HEK293T (cell line): ENCODE results near the gene GRK6.

Experiments
- CTCF ChIA-PET: fragments of 350-600 bp; formaldehyde crosslinking; extraction: SDS; loops from one replicate; lab custom pipeline; 2021; ENCODE audit warnings: antibody characterized with exemption, inconsistent platforms; lab: Yijun Ruan, JAX
- POLR2A ChIA-PET: fragments of 350-600 bp; formaldehyde crosslinking; extraction: SDS; loops from one replicate; lab custom pipeline; 2020; ENCODE audit warnings: antibody characterized with exemption, inconsistent platforms; lab: Yijun Ruan, JAX
- DNase-seq: peaks from one replicate; pipeline ENCODE4 v3.0.0; 2012; ENCODE audit warnings: mixed read lengths; ENCODE audit errors: extremely low spot score
- ARNT ChIP-seq: fragments of 450-650 bp; IDR thresholded peaks from 2 replicates; pipeline ENCODE4 v1.6.1; 2017; ENCODE audit warnings: mild to moderate bottlenecking
- BHLHE40 ChIP-seq: fragments of 450-650 bp; IDR thresholded peaks from 2 replicates; pipeline ENCODE4 v1.6.1; 2016; ENCODE audit warnings: mild to moderate bottlenecking, moderate library complexity, borderline replicate concordance
- CTBP1 ChIP-seq: fragments of 450-650 bp; IDR thresholded peaks from 2 replicates; pipeline ENCODE4 v1.6.1; 2016; ENCODE audit warnings: borderline replicate concordance
- ELF4 ChIP-seq: fragments of 450-650 bp; IDR thresholded peaks from 2 replicates; pipeline ENCODE4 v1.6.1; 2017; ENCODE audit warnings: antibody characterized with exemption
- FOXA1 ChIP-seq: fragments of 450-650 bp; IDR thresholded peaks from 2 replicates; pipeline ENCODE4 v1.6.1; 2016; ENCODE audit warnings: mild to moderate bottlenecking
- FOXK2 ChIP-seq: fragments of 450-650 bp; IDR thresholded peaks from 2 replicates; pipeline ENCODE4 v1.6.1; 2016; ENCODE audit warnings: mild to moderate bottlenecking
- FOXM1 ChIP-seq: fragments of 450-650 bp; IDR thresholded peaks from 2 replicates; pipeline ENCODE4 v1.6.1; 2017; ENCODE audit warnings: mild to moderate bottlenecking, borderline replicate concordance
- HDGF ChIP-seq: fragments of 450-650 bp; IDR thresholded peaks from 2 replicates; pipeline ENCODE4 v1.6.1; 2017; ENCODE audit warnings: antibody characterized with exemption, borderline replicate concordance
- L3MBTL2 ChIP-seq: fragments of 450-650 bp; conservative IDR thresholded peaks from 2 replicates; pipeline ENCODE4 v1.6.1; 2016; ENCODE audit warnings: mild to moderate bottlenecking
- LEF1 ChIP-seq: fragments of 450-650 bp; IDR thresholded peaks from 2 replicates; pipeline ENCODE4 v1.6.1; 2017; ENCODE audit warnings: mild to moderate bottlenecking, borderline replicate concordance
- NFRKB ChIP-seq: fragments of 450-650 bp; IDR thresholded peaks from 2 replicates; pipeline ENCODE4 v1.6.1; 2016; ENCODE audit warnings: mild to moderate bottlenecking, moderate library complexity
- PKNOX1 ChIP-seq: fragments of 450-650 bp; IDR thresholded peaks from 2 replicates; pipeline ENCODE4 v1.6.1; 2016
- SP1 ChIP-seq: fragments of 450-650 bp; IDR thresholded peaks from 2 replicates; pipeline ENCODE4 v1.6.1; 2017
- SUZ12 ChIP-seq: fragments of 450-650 bp; IDR thresholded peaks from 2 replicates; pipeline ENCODE4 v1.6.1; 2016; ENCODE audit warnings: mild to moderate bottlenecking
- TARDBP ChIP-seq: fragments of 450-650 bp; IDR thresholded peaks from 2 replicates; pipeline ENCODE4 v1.6.1; 2016
- ZNF384 ChIP-seq: fragments of 450-650 bp; IDR thresholded peaks from 2 replicates; pipeline ENCODE4 v1.6.1; 2016

The GRK6 gene

GRCh38 chr5:177471610-177472356 lies 45.3 kb downstream of the GRK6 start:
- POLR2A ChIA-PET = interaction anchor here (0.6 to 2.8 kb wide), 7 partner anchors 9 to 153 kb away, joined by 3 to 13 read pairs (median 6); partner anchors contain the start of genes DDX41 and PDLIM7
- TF ChIP-seq LEF1 = no peak
- no peak for TF ChIP-seq BHLHE40
- no peak for TF ChIP-seq TARDBP
- TF ChIP-seq ZNF384 = no peak
- no peak for TF ChIP-seq HDGF
- no peak for DNase-seq
- CTCF ChIA-PET = interaction anchor here (0.9 to 1.6 kb wide), 5 partner anchors 14 to 162 kb away, joined by 3 to 10 read pairs (median 5); no protein-coding TSS in a partner anchor

- TF ChIP-seq ARNT = no peak
- TF ChIP-seq L3MBTL2 = no peak
- no peak for TF ChIP-seq PKNOX1
- TF ChIP-seq LEF1 = no peak
- TF ChIP-seq SP1 = no peak
- no peak for TF ChIP-seq TARDBP
- TF ChIP-seq CTBP1 = no peak
- no peak; the same call in 1 of the 2 replicates for TF ChIP-seq FOXM1
- TF ChIP-seq FOXK2 = no peak
- TF ChIP-seq ELF4 = no peak
- no peak for TF ChIP-seq SUZ12
- TF ChIP-seq FOXA1 = no peak
- TF ChIP-seq HDGF = no peak
- no peak for TF ChIP-seq BHLHE40
- no peak for TF ChIP-seq NFRKB
- TF ChIP-seq ZNF384 = no peak
- DNase-seq = peak; percentile 62
- POLR2A ChIA-PET = interaction anchor here (0.6 to 2.8 kb wide), 8 partner anchors 10 to 154 kb away, joined by 3 to 13 read pairs (median 6); partner anchors contain the start of genes DDX41 and PDLIM7
- CTCF ChIA-PET = interaction anchor here (0.9 to 1.6 kb wide), 5 partner anchors 15 to 163 kb away, joined by 3 to 10 read pairs (median 5); no protein-coding TSS in a partner anchor
Measured at GRCh38 chr5:177472460-177473442, 46.3 kb downstream of the GRK6 start.

GRCh38 chr5:177473443-177474001 lies 47.0 kb downstream of the GRK6 start, which contains the start of gene DBN1:
TSS of gene DBN1 (minus strand) at chr5:177473634. CDS start at chr5:177473521, 113 bp downstream.
- POLR2A ChIA-PET = interaction anchor here (0.7 to 2.8 kb wide), 5 partner anchors 18 to 47 kb away, joined by 3 to 13 read pairs (median 5); partner anchors contain the start of genes DDX41 and GRK6
- TF ChIP-seq FOXK2 = no peak
- no peak for TF ChIP-seq ELF4
- no peak for TF ChIP-seq PKNOX1
- TF ChIP-seq NFRKB = no peak
- TF ChIP-seq BHLHE40 = no peak
- TF ChIP-seq CTBP1 = no peak
- TF ChIP-seq ZNF384 = no peak
- TF ChIP-seq ARNT = no peak
- TF ChIP-seq FOXA1 = no peak
- CTCF ChIA-PET = interaction anchor here (0.6 kb wide), 1 partner anchor 16 kb away, joined by 3 read pairs; no protein-coding TSS in a partner anchor
- DNase-seq = peak; percentile 88

- CTCF ChIA-PET = interaction anchor here (0.6 kb wide), 1 partner anchor 17 kb away, joined by 3 read pairs; no protein-coding TSS in a partner anchor
- POLR2A ChIA-PET = interaction anchor here (0.7 to 1.7 kb wide), 4 partner anchors 20 to 48 kb away, joined by 3 to 7 read pairs (median 4); partner anchors contain the start of genes DDX41 and GRK6
- no peak for TF ChIP-seq LEF1
- no peak for TF ChIP-seq SP1
- no peak for TF ChIP-seq FOXK2
- TF ChIP-seq FOXA1 = no peak
- TF ChIP-seq ELF4 = no peak
- TF ChIP-seq TARDBP = no peak
- no peak; the same call in 1 of the 2 replicates for TF ChIP-seq L3MBTL2
- no peak for TF ChIP-seq PKNOX1
- no peak for TF ChIP-seq NFRKB
- DNase-seq = no peak
Measured at GRCh38 chr5:177474002-177474476, 47.6 kb downstream of the GRK6 start.
